T-helper 2 cell (primary cell): ENCODE data around the gene IER5L.

Experiments
- DNase-seq, 5 experiments: peaks; one replicate each; pipeline versions ENCODE4 v3.0.0 to v3.0.0-alpha.2; 2012 to 2022

The IER5L gene

DNA sequence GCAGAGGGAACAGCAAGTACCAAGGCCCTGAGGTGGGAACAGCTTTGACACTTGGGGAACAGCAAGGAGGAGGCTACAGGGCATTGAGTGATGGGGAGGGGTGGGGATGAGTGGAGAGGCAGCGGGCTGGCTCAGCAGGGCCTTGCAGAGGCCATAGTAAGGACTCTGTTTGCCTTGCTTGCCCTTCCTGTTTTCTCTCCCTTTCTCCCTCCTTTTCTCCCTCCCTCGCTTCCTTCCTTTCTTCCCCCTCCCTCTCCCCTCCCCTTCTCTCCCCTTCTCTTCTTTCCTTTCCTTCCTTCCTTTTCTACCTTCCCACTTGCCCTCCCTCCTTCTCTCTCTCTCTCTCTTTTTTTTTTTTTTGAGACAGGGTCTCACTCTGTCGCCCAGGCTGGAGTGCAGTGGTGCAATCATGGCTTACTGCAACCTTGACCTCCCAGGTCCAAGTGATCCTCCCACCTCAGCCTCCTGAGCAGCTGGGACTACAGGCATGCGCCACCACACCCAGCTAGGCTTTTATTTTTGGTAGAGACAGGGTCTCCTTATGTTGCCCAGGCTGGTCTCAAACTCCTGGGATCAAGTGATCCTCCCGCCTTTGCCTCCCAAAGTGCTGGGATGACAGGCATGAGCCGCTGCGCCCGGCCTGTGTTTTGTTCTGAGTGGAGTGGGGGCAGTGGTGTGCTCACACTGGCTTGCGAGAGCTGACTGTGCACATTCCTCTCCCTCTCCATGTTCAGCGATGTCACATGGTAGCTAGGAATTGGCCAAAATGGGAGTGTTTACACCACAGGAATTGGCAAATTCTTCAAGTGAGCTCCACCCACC lies 17.1 kb downstream of the IER5L start:
- DNase-seq: no peak

DNA sequence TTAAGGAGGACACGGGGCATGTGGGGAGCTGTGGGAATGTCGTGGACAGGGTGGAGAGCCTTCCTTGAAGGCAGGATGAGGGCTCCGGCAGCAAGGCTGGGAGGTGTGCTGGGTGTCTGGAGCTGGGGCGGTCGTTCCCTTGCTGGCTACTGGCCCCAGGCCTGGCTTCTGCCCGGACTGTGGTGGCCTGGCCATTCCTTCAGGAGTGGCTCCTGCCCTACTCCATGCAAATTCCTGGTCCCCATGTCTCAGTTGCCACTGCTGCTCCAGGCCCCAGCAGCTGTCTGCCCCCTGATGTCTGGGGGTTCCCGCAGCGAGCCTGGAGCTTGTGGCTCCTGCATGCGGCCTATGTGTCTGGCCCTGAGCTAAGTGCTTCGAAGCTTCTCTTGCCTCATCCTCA lies 21.9 kb downstream of the IER5L start:
- no peak for DNase-seq

DNA sequence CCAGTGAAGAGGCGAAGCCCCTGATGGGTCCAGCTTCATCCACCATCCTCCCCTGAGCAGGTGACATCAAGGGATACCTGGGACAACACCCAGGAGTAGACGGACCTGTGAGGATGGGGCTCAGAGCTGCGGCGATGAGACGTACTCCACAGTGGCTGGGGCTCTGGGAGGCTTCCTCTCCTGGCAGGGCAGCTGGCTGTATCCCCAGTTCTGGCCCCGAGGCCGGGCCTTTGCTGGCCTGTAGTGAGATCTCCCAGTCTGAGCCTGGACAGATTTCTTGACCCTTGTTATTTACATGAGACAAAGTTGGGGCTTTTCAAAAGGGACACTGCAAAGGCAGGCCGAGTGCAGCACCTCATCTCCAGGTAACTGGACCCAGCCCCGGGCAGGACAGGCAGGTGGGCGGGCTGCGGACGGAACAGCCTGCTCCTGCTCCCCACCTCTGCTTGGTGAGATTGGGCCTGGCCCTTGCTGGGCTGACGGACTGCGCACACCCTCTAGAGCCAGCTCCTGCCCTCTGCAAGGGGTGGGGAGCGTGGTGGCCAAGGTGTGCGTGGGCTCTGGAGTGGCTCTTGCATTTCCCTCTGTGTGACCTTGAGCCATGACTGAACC lies 23.1 kb downstream of the IER5L start:
- DNase-seq: no peak

DNA sequence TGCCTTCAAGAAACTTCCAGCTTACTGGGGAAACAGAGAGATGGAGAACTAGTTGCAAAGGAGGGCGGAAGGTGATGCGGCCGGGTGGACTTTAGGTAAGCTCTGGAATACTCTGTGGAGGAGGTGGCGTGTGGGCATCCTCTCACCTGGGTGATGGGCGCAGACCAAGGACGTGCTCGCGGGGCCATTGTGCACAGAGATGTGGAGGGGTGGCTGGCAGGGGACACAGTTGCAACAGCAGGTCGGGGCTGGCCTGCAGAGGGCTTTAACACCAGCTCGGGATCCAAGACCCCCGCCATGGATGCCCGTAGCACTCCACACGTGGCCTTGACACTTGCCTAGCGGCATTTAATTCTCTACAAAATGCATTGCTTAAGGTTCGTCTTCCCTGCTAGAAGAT lies 26.6 kb downstream of the IER5L start:
- DNase-seq: no peak

DNA sequence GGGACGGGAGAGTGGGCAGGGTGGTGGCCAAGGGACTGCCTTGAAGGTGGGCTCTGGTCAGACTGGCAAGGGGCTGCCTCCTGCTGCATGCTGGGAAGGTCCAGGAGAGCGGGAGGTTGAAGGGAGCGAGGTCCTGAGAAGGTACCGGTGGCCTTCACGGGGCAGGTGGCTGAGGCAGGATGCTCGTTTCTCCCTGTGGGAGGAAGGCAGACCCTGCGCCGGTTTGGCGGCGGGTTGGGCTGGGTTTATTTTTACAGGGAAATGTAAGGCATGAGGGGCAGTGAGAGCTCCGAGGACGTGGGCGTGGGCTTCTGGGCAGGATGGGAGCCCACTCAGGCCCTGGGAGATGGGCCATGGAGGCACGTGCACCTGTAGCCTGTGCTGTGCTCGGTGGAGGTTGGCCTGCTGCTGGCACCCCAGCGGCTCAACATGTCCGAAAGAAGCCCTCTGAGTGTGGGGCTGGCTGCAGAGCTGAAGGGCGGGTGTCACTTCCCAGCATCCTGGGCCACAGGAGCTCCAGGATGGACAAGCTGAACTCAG lies 27.3 kb downstream of the IER5L start:
- DNase-seq: no peak

DNA sequence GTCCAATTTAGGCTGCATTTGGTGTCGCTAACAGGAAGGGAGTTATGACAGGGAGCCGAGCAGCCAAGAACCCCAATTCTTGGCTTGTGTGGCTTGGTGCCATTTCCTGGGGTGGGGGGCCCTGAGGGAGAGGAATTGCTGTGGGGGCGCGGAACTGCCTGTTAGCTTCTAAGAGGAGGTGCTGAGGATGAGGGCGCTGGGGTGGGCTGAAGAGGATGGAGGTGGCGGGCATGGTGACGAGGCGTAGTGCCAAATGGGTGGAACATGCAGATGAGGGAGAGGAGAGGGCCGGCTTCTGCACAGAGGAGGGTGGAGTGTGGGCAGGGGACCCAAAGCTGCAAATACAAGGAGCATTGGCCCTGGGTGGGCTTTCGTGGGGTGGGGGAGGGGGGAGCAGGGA lies 27.9 kb downstream of the IER5L start:
- no peak for DNase-seq

DNA sequence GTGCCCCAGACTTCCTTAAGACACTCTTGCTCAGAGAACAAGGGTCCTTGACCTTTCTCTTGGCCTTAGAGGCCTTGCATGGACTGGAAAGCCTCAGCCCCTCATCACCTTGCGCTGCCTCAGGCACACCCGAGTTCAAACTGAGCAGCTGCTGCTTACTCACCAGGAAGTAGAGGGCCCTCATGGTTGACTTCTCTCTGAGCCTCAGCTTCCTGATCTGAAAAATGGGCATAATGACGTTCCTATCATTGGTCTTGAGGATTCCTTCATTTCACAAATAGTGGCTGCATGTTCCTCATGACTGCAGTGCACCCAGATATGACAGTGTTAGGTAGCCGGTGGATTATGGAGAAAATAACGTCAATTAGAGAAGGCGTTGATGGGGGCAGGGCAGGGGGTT lies 28.6 kb downstream of the IER5L start:
- DNase-seq: no peak

DNA sequence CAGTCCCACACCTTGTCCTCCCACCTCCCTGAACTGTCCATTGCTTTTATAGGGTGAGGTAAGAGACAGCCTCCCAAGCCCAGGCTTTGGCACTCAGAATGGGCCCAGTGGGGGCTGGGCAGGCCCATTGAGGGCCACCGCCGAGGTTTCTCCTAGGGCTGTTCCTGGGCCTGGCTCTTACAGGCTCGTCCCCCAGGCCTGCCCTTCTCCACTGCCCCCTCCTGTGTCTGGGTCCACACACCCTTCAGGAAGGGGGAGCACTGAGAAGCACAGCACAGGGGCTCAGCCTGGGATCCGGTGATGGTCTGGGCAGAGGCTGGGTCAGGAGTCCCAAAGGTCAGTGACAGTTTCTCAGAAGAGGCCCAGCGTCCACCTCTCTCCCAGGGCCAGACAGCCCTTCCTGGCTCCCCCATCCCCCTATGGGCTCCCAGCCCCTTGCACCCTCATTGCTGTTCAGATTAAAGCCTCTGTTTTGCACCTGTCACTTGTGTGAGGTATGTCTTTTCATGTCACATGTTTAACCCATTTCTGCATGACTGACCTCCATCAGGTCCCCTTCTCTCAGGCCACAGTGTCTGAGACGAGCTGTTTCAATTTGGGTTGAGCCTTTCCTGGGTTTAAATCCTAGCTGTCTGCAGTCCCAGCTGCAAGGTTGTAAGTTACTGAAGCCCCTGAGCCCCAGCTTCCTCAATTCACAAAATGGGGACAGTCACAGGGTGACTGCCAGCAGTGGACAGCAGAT lies 29.4 kb downstream of the IER5L start:
- no peak for DNase-seq

DNA sequence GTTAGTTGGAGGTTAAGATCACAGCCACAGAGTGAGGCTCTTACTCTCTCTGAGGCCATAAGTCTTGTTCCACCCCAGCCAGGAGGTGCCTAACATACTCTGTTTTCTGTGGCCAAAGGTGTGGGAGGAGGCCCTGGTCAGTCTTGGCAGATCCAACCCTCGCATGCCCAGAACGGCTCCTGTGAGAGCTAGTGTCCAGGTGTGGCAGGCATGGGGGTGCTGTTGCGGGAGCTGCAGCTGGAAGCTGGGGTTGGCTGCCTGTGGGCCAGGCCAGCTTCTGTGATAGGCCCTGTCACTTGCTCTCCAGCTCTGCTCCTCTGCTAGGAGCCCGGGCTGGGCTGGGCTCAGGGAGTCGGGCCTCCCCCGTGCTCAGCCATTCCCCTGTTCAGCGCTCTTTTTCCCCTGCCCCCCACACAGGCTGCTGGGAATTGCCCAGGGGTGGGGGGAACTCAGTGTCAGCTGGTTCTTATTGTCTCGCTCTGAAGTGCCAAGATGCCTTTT lies 31.6 kb downstream of the IER5L start:
- DNase-seq: no peak

DNA sequence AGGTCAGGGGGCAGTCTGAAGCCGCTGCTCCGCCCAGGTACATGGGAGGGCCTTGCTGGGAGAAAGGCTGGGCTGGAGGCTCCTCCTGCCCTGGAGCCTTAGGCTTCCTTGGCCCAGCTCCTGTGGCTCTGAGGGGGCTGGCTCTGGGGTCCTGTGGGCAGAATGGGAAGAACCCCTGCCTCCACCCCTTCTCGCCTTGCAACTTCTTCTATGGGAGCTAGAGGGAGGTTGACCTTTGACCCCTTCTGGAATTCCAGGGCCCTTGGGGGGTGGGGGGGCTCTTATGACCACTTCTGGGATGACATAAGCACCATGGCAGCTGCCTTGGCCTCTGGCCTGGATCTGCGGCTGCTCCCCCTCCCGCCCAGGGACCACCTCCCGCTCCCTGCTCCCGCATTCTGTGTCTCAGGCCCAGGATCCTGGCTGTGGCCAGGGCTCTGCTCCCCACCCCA lies 32.2 kb downstream of the IER5L start:
- DNase-seq: no peak

DNA sequence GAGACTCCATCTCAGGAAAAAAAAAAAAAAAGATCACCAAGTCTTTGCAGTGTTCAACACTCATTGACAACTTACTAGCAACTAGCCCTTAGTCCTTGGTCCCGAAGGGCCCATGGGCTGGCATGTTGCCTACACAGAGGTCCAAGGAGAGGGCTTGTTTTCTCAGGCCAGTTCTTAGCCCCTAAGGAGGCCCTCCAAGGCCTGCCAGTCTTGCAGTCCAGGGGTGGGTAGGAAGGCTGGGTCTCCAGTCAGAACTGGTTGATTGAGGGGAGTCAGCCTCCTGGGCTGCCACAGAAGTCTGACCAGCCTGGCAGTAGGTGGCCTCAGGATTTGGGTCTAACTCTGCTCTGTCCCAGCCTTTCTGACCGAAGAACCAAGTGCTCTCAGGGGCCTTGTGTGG lies 32.7 kb downstream of the IER5L start:
- no peak for DNase-seq

DNA sequence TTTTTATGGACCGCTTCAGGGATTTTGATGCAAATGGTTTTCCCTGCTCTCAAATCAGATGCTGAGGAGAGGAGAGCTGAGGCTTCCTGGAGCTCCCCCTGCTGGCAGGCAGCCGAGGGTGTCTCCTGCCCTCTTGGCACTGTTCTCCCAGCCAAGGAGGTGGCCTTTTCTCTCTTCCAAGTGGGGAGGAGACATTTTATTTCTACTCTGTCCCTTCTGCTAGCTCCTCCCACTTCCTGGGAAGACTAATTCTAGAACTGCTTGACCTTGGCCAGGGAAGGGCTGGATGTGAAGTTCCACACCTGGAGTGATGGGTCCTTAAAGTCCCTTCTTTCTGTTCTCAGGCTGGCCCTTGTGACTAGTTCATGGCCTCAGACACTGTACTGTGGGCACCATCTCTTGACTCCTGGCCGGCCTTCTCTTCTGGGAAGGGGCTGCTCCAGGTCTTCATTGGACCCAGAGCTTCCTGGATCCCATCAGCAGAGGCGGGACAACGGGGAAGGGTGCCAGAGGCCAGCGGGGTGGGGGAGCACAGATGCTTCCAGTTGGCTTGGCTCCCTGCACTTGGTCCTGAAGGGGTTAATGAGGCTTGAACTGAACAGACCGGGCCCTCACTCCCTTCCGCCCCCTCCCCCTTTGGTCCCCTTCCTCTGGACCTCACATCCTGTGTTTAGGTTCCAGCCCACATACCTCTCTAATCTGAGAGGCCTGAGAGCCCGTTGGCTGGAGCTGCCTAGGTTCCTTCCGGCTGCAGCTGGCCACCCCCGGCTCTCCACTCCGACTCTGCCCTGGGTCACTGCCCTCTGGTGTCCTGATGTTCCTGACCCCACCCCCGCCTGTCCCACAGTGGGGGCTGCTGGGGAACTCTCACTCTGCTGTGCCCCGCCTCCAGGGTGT lies 34.8 kb downstream of the IER5L start:
- DNase-seq: peak; percentile 38 to 67 (median 59)

DNA sequence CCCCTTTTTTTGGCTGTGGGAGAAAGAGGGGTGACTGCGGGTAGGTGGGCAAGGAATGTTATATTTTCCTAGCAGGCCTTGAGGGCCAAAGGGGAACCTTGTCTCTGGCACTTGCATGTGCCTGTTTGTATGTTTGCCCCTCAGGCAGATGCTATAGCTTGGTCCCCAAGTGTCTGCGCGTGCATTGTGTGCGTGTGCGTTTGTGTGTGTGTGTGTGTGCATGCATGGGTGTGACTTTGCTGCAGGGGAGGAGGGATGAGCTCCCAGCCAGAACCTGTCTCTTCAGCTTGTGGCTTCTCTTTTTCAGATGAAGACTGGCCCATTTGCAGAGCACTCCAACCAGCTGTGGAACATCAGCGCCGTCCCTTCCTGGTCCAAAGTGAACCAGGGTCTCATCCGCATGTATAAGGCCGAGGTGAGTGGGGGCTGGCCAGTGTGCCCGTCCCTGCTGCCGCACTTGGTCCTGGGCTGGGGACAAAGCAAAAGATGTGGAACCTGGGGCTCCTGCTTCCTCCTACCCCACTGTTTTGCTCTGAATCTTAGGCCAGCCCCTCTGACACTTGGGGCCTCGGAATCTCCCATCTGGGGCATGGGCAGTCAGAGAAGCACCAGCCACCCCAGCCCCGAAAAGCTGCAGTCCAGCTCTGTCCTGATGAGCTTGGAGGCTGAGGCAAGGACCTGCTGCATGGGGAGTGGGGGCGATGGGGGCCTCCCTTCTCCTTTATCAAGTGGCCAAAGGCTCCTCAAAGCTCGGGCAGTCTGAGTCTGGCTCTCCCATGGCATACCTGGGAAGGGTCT lies 35.7 kb downstream of the IER5L start:
- DNase-seq: peak in 1 of 5 experiments; percentile 12

DNA sequence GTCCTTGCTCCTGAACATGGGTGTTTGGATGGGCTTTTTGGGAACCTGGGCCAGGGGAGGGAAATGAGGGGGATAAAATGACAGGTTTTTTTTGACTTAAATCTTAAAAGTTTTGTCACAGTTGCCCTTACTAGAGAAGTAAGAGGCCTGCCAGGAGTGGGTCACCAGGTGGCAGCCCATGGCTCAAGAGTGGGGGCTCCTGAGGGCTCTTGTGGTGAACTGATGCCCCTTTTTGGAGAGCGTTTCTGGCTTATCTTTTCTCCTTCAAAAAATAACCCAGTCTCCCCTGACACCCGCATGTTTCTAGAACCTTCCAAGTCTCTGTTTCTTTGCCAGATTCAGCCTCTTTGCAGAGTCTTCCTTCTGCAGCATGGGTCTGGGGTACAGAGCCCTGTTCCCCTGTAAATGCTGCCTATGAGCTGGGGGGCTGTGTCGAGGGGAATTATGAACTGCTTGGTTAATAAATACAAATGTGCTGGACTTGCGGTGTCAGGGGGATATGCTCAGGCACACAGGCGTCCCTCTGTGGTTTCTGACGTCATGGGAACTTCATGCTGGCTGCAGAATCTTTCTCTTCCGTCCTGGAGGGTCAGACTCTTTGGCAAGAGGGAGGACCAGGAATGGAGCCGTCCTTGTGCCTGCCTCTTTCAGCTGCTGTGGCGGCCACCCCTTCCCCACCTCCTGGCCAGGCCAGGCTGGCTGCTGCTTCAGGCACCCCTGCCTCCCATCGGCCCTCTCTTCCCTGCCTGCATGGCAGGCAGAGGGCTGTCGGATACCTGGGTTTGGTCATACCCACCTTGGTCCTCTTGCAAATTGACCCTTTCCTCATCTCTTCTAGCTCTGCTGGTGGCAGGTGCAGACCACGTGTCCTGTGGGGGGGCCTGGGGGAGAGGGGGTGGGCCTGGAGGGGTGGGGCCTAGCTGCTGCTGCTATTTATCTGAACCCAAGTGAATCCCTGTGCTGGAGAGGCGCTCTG lies 36.7 kb downstream of the IER5L start:
- peak in 1 of 5 experiments; percentile 13 for DNase-seq

DNA sequence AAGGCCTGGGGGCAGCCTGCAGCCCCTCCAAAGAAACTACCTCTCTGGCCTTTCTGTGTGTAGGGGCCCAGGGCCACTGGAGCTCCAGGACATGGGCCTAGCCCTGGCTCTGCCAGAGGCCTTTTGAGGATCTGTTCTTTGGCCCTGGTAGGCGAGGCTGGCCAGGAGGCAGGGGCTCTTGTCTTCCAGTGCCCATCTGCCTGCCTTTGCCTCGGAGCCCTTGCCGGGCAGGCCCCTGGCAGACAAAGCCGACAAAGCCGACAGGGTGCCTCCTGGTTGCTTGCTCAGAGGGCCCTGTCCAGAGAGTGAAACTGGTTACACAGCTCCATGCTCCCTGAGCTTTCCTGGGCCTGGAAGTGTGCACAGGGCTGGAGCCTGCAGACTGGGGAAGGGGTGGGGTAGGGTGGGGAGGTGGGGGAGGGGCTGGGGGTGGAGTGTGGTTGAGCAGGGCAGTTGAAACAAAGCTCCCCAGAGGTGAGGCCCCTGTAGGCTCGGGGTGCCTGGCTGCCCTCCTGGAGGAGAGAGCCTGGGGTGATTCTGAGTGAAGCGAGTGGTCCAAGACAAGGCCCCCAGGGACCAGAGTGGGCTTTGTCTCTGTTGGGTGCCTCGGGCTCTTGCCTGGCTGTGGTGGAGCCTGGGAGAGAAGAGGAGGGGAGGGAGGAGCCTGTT lies 37.5 kb downstream of the IER5L start:
- peak in 1 of 5 experiments; percentile 34 for DNase-seq

DNA sequence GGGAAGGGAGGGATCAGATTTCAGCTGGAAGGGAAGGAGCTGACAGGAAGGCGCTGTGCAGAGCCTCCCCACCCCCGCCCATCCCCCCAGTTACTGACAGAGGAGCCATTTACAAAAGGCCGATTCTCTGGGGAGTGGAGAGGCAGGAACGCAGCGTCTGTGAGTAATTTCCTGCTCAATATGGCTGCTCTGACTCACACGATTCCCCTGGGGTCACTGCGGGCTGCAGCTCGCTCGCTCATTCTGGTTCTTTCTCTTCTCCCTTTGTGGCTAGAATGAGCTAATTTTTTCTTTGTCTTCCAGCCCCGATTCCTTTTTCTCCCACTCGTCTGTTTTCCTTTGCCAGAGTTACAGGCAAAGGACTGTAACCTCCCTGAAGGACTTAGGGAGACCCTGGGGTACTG lies 38.1 kb downstream of the IER5L start:
- peak; percentile 22 to 95 (median 66) for DNase-seq

DNA sequence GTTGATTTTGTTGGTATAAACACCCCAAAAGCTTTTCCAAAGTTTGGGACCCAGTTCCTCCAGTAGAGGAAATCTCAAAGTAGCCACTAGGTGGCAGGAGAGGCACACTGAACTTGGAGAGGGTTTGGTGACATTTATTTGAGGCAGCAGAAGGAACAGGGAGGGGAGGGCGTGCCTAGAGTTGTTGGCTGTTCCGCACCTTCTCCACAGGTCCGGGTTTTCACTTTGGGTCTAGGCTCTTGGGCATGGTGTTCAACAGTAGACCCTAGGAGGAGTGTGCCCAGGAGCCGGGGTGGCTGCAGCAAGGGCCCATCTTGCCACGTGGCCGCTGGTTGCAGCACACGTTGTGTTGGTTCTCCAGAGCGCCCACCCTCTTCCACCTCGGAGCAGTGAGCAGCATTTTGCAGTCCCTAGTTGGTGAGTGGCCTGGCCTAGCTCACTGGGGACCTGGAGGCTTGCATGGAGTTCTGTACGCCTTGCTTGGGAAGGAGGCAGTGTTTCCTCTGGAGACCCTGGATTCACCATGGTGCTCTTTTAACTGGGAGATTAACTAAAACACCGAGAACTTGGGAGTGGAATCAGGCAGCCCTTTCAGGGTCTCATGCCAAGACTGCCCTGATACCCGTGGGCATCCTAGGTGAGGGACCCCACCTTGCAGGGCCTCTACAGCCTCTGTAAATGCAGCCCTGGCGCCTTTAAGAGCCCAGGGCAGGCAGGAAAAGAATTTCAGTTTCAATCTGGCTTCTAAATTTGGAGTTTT lies 38.6 kb downstream of the IER5L start:
- DNase-seq: peak in 4 of 5 experiments; percentile 53 to 83 (median 60)

DNA sequence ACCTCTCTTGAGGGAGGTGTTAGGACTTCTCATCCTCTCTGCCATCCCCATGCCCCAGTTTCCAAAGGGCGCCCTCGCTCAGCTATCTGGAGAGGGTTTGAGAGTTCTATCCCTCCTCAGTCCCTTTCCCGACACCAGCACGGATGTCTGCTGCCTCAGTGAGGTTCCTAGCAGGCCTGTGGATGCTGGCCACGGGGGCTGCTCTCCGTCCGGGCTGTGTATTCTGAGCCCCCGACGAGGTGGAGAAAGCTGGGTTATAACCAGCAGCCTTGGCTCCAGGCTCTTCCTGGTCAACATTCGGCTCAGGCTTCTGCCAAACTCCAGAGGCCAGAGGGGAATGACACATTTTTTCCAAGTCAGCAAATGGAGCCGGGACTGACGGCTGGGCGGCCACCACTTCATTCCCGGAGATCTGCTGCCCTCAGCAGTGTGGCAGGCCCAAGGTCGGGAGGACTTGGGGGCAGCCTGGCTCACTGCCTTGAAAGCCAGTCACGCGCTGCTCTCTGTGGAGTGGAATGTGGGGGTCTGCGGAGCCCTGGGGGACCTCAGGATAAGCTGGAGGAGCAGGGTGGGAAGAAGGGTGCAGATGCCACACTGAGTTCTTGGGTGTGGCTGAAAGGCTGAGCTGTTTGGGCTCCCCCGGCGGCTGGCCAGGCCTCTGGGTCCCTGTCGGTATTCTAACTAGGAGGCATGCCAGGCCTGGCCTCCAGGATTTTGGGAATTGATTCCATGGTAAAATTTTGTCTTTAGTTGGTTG lies 39.4 kb downstream of the IER5L start:
- DNase-seq: peak in 1 of 5 experiments; percentile 13
